ENCODE results near the gene MYO1B. TPM values are rescaled to one million over a fixed set of nuclear protein-coding genes. Genes with fewer than 3 reads are reported as not detected.

MYO1B gene
- total RNA-seq, 2 donors from 2014 or later, result 75.0 to 78.2 TPM

- H3K4me3 ChIP-seq, result no peak overlapping the region
- no peak overlapping the region for H3K9ac ChIP-seq (ENCODE audit: low read depth in 2 of 2, low read length in 2 of 2)
- no peak overlapping the region for H3K27ac ChIP-seq
- TF ChIP-seq CTCF (IDR thresholded peaks at IDR 0.05), result no peak
- no peaks in the 10 kb centered on the region for H3K9me3 ChIP-seq
- DNase-seq, result no peak
- no peaks in the 10 kb centered on the region for H3K27me3 ChIP-seq
- intact Hi-C loops (cut with DNase I), result no loop called here
- no peaks in the 10 kb centered on the region for H3K4me1 ChIP-seq
- no peaks in the 10 kb centered on the region for H3K36me3 ChIP-seq
Observed at GRCh38 chr2:191394043-191394442, 148.8 kb downstream of the MYO1B start.

GRCh38 chr2:191396794-191397193 is 151.6 kb downstream of the MYO1B start:
- no peak for TF ChIP-seq CTCF (IDR thresholded peaks at IDR 0.05)
- no peak for DNase-seq
- Histone ChIP-seq H3K36me3 (no peaks in the 10 kb centered on the region), H3K27me3 (no peaks in the 10 kb centered on the region), H3K27ac (no peak overlapping the region), H3K9ac (ENCODE audit: low read depth in 2 of 2, low read length in 2 of 2) (no peak overlapping the region), H3K4me3 (no peak overlapping the region), H3K9me3 (no peaks in the 10 kb centered on the region), H3K4me1 (no peaks in the 10 kb centered on the region)
- intact Hi-C loops (cut with DNase I), result no loop called here

GRCh38 chr2:191399601-191400000 is 154.4 kb downstream of the MYO1B start:
- Histone ChIP-seq H3K9me3 (no peaks in the 10 kb centered on the region), H3K36me3 (no peaks in the 10 kb centered on the region), H3K27ac (no peak overlapping the region), H3K27me3 (no peaks in the 10 kb centered on the region), H3K4me1 (no peaks in the 10 kb centered on the region), H3K9ac (ENCODE audit: low read depth in 2 of 2, low read length in 2 of 2) (no peak overlapping the region), H3K4me3 (no peak overlapping the region)
- intact Hi-C loops (cut with DNase I), result no loop called here
- DNase-seq, result no peak
- no peak for TF ChIP-seq CTCF (IDR thresholded peaks at IDR 0.05)

DNA sequence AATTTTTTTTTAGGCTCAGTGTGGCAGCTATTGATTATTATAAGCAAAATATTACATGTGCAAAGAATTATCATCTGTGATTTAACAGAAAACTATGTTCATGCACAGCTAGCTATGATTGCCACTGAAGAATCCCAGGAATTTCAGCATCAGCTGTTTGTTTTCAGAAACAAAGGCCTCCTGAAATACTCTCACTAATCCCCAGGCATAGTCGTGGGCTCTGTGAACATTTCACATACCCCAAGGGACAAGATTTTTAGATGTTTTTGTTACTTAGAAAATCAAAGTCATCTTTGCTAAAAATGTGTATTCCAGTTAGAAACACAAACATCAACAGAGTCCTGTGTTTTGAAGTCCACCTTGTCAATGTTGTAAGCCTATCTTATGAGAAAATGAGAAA is 156.1 kb downstream of the MYO1B start:
- no peak for DNase-seq
- intact Hi-C loops (cut with DNase I), result no loop called here

GRCh38 chr2:191402966-191403565 is 157.9 kb downstream of the MYO1B start:
- no peak overlapping the region for H3K27ac ChIP-seq

More for the DNA sequence above, 156.1 kb downstream of the MYO1B start:
- no peak for TF ChIP-seq CTCF (IDR thresholded peaks at IDR 0.05)
- H3K27me3 ChIP-seq, result no peaks in the 10 kb centered on the region
- H3K4me1 ChIP-seq, result no peaks in the 10 kb centered on the region
- H3K27ac ChIP-seq, result no peak overlapping the region
- no peaks in the 10 kb centered on the region for H3K36me3 ChIP-seq
- no peaks in the 10 kb centered on the region for H3K9me3 ChIP-seq
- no peak overlapping the region for H3K4me3 ChIP-seq
- no peak overlapping the region for H3K9ac ChIP-seq (ENCODE audit: low read depth in 2 of 2, low read length in 2 of 2)

More at GRCh38 chr2:191402966-191403565, 157.9 kb downstream of the MYO1B start:
- H3K4me3 ChIP-seq, result no peak overlapping the region
- H3K4me1 ChIP-seq, result no peaks in the 10 kb centered on the region
- DNase-seq, result no peak
- no peaks in the 10 kb centered on the region for H3K27me3 ChIP-seq
- intact Hi-C loops (cut with DNase I), result no loop called here
- no peak overlapping the region for H3K9ac ChIP-seq (ENCODE audit: low read depth in 2 of 2, low read length in 2 of 2)
- no peaks in the 10 kb centered on the region for H3K36me3 ChIP-seq
- TF ChIP-seq CTCF (IDR thresholded peaks at IDR 0.05), result no peak
- no peaks in the 10 kb centered on the region for H3K9me3 ChIP-seq
